CD4-positive, alpha-beta T cell treated with Interleukin-4 for 4 hours (primary cell): ENCODE data around the gene ELFN1.

ENCODE experiments used
- DNase-seq: peaks from one replicate; pipeline ENCODE4 v3.0.0-alpha.2; 2020

ELFN1 gene

DNA sequence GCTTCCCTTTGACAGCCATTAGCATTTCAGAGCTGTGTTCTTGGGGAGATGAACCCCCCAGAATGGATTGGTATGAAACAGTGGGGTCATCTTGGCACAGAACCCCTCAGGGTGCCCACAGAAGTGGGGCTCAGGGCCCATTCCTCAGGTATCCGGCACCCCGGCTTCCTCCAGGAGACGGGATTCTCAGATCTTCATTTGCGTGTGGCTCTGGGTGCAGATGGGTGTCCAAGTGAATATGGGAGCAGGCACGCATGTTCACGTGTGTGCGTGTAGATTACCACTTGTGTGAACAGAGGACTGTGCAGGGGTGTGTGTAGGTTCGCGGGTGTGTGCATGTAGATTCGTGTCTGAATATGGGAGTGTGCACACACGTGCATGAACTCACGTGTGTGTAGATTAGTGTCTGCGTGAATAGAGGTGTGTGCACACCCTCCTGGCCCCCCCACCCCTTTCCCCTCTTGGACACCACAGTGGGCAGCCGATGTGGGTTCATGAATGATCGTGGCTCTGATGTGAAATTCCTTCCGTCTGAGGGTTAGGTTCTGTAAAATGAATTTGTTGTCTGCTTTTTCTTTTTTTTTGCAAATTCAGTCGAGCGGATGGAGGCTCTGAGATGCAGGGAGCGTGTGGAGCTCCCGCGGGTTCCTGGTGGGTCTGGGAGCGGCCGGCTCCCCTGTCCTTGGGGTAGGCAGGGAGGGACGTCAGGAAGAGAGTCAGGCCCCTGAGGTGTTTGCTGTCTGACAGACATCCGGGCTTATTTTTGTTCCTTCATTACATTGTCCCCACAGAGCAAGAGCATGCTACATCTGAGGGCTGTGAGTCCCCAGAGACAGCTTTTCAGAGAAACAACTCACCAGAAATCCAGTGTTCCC, 7.4 kb downstream of the ELFN1 start:
- no peak for DNase-seq

DNA sequence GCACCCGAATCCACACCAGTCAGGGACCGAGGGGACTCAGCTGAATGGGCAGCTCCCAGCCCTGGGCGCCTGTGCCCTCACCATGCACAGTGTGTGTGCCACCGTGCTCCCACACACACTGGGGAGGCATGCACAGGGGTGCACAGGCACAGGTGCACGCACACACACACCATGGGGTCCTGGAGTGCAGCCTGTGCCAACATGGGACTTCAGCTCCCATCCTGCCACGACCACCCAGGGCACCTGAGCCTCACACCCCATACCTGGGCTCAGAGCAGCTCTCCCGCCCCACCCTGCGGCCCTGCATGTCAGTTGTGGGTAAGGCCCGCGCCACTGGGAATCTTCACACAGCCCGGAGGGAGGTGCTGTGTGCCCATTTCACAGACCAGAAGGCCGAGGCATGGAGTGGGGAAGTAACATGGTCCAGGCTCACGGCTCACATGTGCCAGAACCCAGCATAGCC, 8.0 kb downstream of the ELFN1 start:
- DNase-seq: no peak

DNA sequence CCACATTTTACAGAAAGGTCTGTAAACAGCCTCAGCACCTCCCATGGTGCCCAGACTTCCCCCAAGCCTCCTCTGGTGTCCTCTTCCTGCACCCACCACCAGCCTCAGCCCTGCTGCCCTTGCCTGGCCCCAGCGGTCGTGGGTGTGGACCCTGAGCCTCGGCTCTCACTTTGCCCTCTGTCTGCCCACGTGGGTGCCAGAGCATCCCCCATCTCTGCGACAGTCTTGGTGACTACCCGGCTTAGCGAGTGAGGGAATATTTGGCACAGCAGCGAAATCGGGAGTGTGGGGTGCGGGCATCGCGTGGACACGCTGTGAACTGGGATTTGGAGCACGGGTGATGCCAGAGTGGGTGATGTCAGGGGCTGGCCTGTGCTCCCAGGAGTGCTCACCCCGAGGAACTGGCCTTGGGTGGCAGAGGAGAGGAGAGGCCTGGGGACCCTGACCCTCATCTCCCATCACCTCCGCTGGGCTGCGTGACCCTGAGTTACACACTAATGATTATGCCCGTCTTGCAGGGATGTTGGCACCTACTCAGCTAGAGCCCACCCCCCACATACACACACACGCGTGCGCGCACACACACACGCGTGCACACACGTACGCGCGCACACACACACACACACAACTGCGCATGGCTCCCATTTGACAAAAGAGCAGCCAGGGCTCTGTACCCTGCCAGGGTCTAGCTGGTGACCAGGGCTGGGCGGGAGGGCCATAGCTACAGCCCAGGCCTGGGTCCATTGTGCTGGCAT, 8.7 kb downstream of the ELFN1 start:
- no peak for DNase-seq

DNA sequence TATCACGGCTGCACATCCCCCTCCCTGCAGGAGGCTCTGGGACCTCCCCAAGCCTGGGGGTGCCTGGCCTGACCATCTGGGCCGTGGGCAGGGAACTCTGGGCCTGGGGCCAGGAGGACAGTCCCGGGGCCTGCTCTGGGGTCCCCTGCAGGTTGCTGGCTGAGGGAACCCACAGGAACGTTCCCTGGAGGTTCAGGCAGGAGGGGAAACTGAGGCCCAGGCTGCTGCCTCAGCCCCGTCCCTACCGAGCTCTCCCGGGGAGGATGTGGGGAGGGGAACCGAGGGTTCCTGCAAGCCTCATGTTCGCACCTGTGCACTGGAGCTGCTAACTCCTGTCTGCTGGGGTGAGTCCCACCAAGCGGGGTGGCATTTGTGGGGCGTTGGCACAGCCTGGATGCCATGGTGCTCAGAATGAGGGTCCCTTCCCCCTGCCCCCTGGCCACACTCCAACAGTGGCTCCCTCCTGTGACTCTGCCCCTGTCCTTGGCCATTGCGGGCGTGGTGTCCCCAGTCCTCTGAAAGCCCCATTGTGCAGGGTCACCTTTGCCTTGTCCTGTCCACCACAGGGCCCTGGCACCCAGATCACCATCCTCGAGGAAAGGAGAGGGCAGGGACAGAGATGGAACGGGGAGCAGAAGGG, 9.4 kb downstream of the ELFN1 start:
- DNase-seq: no peak

DNA sequence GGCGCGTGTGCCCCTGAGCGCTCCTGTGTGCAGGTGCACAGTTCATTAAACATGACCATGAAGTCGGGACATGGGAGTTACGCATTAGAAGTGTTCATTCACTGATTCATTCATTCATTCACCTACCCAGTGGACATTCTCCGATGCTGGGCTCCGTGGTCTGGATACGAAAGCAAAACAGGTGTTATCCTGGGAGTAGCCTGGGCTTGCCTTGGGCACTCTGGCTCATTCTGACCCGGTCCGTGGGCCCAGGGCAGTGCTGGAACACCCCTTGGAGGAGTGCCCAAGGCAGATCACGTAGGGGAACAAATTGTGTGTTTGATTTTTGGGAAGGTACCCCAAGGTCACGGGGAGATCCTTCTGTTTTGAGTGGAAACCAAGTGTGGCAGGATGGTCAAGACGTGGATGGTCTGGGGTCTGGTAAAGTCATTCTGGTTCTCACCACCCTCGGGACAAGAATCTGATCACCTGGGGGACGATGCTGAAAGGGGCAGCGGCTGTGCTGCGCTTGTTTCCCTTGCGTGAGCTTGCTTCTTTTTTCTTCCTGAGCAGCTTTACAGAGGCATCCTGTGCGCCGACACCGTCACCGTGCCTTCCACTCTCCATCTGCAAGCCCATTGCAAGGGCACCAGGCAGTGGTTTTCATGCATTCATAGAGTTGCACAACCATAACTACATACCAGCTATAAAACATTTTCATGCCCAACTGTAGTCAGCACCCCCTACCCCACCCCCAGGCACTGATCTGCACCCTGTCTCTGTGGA, 10.1 kb downstream of the ELFN1 start:
- no peak for DNase-seq

DNA sequence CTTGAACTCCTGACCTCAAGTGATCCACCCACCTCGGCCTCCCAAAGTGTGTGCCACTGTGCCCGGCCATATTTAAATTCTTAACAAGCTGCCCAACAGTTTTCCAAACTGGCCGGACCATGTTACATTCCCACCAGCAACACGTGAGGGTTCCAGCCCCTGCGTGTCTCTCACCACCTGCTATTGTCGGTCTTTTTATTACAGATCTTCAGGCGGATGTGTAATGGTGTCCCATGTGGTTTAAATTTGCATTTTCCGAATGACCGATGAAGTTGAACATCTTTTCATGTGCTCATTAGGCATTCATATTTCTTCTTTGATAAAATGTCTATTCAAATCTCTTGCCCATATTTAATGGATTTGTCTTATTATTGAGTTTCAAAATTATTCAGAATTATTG, 11.5 kb downstream of the ELFN1 start:
- no peak for DNase-seq

DNA sequence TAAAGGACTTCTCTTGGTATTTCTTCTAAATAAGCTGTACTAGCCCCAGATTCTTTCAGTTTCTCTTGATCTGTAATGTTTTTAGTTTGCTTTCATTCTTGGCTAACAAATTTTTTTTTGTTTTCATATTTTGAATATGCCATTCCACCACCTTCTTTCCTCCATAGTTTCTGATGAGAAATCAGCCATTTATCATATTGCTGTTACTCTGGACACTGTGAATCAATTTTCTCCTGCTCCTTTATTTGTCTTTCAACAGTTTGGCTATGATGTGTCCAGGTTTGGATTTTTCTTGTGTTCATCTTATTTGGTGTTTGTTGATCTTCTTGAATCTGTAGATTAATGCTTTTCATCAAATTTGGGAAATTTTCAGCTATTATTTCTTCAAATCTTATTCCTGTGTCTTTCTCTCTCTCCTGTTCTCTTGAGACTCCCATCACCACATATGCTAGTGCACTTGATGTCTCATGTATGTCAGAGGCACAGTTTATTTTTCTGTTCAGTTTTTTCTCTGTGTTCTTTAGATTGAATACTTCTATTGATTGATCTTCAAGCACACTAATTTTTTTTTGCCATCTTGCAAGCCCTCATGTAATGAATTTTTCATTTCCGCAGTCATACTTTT, 15.0 kb downstream of the ELFN1 start:
- no peak for DNase-seq

DNA sequence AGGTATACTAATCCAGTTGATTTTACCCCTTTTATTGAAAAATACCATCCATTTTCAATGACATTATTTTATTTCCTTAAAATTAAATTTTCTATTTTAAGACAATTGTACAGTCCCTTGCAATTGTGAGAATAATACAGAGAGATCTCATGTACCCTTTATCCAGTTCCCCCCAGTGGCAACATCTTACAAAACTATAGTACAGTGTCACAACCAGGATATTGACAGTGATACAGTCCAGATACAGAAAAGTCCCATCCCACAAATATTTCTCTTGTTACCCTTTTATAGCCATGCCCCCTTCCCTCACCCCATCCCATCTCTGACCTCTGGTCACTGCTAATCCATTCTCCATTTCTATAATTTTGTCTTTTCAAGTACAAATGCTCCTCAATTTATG, 18.5 kb downstream of the ELFN1 start:
- no peak for DNase-seq

DNA sequence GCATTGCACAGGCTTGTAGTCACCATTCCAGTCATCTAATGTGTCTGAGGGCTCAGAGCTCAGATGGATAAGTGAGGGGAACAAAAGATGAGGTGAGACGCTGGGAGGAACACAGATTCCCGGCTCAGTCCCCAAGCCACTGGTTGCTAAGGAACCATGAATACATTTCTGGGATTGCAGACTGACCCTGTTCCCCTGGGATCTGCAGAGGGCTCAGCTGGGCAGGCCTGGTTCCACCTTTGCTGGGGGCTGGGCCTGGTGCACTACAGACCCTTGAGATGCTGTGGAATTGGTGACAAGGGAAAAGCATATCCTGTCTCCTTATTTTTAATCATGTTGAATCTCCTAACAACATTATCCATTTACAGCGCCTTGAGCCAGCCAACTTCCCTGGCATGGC, 19.2 kb downstream of the ELFN1 start:
- DNase-seq: no peak

DNA sequence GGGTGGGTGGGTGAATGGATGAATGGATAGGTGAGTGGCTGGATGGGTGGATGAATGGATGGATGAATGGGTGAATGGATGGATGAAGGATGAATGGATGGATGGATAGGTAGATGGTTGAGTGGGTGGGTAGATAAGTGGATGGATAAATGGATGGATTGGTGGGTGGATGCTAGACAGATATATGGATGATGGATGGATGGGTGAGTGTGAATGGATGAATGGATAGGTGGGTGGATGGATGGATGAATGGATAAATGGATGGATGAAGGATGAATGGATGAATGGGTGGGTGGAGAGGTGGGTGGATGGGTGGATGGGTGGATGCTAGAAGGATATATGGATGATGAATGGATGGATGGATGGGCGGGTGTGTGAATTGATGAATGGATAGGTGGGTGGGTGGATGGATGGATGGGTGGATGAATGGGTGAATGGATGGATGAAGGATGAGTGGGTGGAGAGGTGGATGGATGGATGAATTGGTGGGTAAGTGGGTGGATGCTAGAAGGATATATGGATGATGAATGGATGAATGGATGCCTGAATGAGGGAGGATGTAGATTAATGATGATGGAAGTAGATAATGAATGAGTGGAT, 20.4 kb downstream of the ELFN1 start:
- no peak for DNase-seq

DNA sequence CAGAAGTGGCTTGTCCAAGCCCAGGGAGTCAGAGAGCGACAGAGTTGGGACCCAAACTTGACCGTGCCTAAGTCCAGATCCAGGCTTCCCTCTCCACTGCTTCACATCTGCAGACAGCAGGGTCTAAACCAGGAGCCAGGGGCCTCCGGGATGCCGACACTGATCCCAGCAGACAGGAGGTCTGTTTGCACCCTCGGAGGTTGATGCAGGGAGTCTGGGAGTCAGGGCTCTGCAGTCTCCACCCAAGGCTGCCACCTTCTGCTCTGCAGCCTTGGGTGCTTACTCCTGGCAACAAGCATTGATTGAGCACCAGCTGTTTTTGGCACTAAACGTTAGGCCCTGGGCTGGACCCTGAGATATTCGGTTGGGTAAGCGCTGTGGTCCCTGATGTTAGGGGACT, 21.0 kb downstream of the ELFN1 start:
- no peak for DNase-seq

DNA sequence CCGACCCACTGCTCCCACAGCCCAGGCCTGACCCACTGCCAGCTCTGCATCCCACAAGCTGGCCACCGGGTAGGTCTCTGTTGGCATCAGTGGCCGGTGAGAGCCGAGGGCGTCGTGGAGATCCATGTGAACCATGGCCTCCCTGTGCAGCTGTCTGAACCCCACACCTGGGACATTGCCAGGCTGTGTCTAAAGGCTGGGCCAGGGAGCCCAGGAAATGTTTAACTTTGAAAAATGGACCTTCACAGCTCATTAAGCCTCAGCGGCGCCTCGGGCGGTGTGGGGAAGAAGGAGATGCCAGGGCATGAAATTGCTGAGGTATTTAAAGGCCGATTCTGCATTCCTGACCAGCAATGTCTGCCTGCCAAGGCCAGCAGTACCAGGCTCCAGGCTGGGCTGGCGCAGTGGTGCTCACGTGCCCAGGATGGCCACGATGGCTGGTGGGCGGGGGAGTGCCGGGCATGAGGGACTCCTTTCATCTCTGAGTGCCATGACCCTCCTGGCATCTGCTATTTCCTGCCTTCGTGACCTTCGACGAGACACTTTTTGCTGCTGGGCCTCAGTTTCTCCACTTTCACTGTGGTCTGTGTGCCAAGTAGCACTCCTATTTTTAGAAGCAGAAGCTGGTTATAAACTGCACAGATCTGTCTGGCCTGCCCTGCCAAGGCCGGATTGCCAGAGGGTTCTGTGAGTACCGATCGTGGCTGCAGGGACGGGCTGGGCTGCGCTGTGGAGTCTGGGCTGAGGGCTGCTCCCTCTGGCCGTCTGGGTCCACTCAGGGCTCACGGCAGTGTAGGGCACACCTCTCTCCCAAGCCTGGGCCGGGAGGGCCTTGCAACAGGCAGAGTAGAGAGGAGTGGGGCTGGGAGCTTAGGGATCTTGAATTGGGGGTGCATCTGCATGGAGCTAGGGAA, 21.8 kb downstream of the ELFN1 start:
- no peak for DNase-seq

DNA sequence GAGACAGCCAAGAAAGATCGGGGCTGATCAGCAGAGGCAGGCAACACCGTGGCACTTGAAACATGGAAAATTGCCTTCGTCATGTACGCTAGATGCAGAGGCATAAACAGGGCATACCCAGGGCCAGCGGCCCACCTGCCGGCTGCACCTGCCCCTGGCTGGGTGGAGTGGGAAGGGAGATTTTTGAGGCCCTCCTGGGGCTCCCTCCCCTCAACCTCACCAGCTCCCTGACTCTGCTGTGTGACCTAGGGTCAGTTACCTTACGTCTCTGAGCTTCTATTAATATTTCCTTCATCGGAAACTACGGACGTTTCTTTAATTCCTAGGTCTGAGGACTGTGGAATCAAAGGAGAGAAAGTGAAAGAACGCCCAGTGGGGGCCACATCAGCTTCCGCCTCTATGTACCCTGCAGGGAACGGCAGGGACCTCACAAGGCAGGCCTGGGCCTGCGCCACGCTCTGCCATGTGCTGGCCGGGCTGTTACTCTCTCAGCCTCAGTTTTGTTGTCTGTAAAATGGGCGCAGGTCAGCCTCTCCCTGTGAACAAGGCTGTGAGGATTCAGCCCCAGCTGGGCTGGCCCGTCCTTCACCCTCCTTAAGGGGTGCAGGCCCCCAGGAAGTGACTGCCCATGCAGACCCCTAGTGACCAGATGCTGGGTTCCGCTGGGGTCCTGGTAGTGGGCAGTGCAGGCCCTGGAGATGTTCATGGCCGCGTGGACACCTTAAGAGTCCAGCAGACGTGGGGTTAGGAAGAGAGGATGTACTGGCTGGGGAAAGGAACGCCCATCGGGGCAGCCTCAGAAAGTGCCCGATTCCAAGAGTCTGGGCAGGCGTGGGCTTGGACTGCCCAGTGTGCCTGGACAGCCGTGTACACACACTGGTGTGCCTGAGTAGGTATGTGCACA, 22.7 kb downstream of the ELFN1 start:
- no peak for DNase-seq

DNA sequence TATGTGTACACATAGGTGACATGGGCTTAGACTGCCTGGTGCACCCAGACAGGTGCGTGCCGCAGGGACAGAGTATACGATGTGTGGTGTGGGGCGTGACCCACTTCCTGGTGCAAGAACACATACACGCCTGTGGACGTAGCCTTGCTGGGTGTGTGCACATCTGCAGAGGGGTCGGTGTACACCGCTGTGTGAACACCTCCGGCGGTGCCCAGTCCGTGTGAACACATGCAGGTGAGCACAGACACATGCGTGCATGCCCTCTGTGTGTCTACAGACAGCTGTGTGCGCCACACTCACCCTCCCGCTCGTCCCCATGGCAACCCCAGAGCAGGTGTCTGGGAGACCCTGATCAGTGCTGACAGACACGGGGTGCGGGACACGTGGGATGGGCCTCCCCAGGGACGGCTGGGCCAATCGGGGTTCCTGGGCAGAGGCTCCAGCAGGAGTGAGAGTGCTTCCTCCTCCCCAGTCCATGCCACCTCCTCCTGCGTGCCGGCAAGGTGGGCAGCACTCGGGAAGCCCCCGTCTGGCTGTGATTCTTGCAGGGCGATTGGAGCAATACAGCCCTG, 23.4 kb downstream of the ELFN1 start:
- no peak for DNase-seq

DNA sequence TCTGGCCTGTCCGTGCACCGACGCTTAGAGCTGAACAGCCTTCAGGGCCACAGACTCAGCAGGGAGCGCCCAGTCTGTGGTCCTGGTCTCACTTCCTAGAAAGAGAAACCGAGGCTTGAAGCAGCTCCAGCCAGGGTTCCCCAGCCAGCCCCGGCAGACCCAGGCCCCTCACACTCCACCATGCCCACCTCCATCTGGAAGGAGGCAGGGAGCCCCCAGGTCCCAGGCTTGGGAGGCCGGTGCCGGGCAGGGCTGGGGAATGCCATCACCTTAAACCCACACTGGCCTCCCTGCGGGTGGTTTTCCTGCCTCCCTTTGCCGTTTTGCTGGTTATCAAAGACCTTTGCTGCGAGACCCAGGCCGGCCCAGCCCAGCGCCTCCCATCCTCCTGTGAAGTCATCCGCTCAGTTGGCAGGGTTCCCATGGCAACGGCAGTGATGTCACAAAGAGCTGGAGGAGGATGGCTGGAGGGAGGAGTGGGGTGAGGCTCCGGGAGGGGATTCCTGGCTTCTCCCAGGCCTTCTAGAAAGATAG, 24.0 kb downstream of the ELFN1 start:
- DNase-seq: no peak

DNA sequence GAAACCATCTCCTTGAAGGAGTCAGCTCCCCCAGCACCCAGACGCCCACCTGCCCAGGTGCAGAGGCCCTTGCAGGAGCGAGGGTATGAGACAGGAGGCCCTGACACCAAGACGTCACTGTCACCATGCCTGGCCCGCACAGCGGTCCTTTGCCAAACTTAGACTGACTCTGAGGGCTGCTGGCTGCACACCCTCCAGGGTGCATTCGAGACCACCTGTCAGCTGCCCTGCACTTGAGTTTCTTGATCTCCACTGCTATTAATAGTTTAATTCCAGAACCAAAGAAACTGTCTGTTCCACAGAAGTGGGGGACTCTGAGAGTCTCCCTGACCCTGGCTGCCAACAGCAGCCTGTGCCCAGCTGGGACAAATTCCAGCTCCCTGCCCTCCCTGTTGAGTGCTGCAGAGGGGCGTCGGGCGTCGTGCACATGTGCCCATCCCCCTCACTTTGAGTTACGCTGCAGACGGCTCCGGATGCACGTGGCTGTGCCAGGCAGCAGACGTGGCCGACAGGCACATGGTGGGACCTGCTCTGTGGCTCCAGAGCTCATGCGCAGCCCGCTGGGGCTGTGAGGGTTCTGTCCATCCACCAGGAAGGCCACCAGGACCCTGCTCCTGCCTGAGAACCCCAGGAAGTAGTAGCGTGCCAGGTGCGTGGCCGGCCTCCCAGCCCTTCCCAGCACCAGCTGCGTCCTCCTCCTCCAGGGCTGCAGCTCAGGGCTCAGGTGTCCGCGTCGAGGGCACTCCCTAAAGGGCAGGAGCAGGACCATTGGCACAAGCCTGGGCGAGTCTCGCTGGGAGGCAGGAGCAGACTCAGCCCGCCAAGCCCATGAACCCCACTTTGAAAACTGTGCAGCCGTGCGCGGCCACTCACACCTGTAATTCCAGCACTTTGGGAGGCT, 24.8 kb downstream of the ELFN1 start:
- no peak for DNase-seq

DNA sequence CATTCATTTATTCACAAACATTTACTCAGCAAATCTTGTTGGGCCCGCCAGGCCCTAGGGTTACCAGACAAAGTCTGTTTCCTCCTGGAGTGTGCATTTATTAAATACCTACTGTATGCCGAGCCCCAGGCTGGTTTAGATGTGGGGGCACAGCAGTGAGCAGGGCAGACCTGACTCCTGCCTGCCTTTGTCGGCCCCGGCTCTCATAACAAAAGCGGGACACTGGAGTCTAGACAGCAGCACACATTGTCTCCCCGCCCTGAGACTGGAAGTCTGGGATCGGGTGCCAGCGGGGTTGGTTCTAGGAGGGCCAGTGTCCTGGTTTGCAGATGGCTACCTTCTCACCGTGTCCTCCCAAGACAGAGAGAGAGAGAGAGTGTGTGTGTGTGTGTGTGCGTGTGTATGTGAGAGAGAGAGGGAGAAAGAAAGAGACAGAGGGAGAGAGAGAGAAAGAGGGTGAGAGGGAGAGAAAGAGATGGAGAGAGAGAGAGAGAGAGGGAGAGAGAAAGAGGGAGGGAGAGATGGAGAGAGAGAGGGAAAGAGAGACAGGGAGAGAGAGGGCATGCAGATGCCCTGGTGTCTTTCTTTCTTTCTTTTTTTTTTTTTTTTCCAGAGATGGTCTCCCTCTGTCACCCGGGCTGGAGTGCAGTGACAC, 25.9 kb downstream of the ELFN1 start:
- DNase-seq: no peak
